Urothelium cell line (cell line): ENCODE data around the gene REV1.

Experiments
- DNase-seq: peaks from one replicate; pipeline ENCODE4 v3.0.0; 2011; ENCODE audit warnings: low spot score, mixed read lengths
- FAIRE-seq: peaks from 2 replicates; lab custom pipeline; 2011; peaks lifted over from hg19 to GRCh38; lab: Jason Lieb, UNC

Gene REV1

DNA sequence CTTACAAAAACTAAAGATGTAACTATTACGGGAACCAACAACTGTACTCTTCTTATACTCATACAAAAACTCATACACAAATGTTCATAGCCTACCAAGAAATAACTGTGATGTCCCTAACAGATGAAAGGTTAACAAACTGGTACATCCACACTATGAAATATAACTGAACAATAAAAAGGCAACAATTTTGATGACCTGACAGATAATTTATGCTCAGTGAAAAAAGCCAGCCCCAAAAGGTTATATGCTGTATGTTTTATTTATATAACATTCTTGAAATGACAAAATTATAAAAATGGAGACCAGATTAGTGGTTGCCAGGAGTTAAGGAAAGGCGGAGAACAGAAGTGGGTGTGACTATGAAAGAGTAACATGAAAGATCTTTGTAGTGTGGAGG is 31.3 kb downstream of the REV1 start:
- FAIRE-seq (no peak), DNase-seq (no peak)

DNA sequence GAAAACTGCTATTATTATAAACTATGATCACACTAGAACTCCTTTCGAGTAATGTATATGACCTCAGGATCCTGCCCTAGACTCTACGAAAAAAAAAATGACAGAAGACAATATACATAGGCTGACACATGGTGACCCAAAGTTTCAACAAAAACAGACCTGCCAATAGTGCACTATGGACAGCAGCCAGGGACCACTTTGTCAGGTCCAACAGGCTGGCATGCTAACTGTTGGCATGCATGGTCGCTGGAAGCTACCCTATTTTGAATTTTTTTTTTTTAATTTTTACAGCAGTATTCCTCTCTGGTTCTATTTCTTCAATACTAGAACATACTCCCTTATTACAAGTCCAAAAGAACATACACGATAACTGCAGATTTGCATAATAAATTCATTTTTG is 38.1 kb downstream of the REV1 start:
- no peak for FAIRE-seq
- DNase-seq = no peak

DNA sequence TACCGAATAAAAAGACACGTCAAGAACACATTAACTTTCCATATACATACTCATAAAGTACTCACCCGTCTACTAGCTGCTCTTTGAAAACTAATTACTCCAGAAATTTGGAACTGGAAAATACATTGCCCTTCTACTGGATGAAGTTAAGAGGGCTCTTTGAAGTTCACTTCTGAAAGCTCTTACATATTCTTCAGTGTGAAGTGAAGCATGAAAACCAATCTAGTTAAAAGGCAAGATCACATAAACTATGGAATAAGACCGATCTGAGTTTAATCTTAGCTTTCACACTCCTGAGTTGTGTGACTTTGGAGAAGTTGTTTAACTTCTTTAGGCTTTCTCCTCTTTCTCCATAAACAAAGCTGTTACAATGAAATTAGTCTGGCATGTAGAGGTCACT is 38.5 kb downstream of the REV1 start:
- FAIRE-seq (no peak), DNase-seq (no peak)

DNA sequence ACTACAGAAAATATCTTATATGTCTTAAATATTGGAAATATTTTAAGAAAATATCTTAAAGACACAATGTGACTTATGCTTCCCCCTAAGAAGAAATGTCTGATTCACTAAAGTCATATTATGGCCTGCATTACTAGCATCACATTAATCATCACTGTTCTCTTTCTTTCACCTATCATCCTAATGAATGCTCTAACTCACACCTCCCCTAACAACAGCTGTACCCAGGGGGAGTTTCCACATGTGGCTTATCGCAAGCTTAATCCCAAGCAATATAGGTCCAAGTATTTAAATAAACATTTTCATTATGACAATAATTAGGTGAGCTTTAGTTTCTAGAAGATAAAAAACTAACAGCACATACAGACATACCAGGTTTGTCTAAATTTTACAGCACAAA is 39.6 kb downstream of the REV1 start:
- FAIRE-seq (no peak), DNase-seq (no peak)

DNA sequence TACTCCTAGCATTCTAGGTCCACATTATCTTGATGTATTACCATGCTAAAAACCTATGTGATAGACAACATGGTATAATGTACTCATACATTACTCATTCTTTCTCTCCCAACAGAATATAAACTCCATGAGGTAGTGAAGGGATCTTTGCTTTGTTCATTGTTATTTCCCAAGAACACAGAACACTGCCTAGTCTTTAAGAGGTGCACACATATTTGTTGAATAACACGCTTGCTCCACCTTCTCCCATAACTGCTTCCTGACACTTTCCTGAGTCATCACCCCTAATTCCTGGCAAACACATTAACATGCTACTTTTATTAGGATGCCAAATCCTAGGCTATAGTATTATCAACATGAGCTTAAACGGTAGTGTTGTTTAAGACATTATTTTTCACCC is 41.3 kb downstream of the REV1 start:
- DNase-seq = no peak
- no peak for FAIRE-seq

DNA sequence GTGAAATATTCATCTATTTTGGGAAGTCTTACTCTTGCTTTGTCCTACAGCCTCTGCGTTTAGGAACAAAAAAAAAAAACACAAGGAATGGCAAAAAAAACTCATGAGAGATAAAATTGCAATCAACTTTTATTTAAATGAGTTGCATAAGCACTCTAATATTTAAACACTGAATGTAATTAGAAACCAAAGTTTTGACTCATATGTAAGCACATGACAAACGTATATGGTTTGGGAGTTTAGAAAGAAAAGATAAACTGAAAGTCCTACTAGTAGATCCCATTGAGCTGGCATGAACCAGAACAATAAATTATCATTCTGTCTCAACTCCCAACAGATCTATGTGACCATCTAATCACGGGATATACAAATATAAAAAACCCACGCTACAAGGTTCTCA is 44.8 kb downstream of the REV1 start:
- FAIRE-seq (no peak), DNase-seq (no peak)

DNA sequence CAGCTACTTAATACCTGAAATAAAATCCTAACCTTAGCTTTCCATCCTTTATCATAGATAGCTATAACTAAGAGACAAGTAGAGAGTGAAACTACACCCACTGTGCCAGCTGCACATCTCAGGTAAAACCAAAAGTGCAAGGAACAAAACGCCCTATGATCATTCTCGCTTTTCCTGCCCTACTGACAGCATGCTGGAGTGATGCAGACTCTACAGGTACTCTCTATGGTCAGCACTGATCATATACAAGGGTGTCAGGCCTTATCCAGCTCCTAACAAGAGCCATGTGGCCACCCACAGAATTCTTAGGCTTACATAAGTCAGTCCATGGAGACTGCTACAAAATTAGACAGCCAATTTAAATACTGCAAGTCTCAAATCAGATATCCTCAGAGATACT is 45.6 kb downstream of the REV1 start:
- DNase-seq (no peak), FAIRE-seq (no peak)

DNA sequence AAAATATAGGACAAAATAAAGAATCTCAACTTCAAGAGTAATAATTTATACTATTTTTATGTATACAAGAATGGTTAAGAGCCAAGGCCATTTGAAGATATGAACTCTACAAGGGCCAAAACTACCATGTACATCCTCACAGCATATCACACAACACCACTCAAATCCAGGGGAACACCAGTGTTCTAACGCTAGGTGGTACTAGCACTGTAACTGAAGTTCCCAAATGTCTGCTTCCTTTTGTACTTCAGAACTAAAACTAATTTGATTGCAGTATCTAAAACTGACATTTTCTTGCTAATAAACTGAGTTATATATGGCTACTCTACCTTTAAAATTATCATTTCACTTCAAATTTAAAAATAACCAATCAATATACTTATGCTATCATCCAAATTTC is 47.0 kb downstream of the REV1 start:
- DNase-seq (no peak), FAIRE-seq (no peak)

DNA sequence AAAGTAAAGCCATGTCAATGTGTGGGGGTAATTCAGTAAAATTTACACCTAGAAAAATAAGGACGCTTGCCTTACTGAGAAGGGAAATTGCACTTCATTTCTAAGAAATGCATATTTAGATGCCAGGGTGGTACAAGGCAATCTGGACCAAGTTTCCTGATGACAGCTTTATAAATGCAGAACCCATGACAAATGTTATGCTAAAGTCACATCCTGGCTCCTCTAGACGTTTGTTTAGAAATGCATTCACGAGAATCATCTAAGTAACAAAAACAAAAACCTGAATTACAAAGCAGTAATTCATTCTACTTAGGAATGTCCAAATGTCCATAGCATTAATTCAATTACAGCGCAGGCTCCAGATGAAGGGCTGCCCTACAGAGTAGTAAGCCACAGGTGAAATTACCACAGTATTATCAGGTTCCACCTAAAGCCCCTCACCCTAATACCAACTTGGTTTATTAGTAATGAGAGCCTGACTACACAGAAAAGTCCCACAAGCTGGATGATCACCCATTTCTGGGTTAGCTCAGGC is 49.8 kb downstream of the REV1 start:
- no peak for FAIRE-seq
- DNase-seq = no peak

DNA sequence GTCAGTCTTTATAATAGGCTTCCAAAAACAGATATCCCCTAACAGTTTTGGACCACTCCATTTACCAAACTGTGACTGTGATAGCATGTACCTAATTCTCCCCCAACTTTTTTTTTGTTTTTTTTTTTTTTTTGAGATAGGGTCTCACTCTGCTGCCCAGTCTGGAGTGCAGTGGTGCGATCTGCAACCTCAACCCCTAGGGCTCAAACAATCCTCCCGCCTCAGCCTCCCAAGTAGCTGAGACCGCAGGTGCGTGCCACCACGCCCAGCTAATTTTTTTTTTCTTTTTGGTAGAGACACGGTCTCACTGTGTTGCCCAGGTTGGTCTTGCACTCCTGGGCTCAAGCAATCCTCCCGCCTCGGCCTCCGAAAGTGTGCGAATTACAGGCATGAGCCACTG is 52.9 kb downstream of the REV1 start:
- FAIRE-seq = no peak

DNA sequence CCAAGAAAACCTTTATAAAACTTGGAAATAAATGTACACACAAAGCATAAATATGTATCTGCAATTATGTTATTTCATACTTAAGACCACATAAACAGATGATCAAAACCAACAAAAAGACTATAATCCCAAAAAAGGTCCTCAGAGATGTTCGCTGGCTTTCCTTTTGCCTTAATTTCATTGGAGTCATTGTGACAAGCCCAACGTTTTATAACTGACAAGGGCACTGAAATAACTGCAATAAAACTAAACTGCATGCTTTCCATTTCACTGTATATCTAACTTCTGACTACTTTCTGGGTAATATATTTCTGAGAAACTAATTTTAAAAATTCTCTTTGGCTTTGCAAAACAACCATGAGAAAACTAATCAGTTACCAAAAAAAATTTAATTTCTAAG is 56.5 kb downstream of the REV1 start:
- no peak for DNase-seq
- FAIRE-seq = no peak

More for the DNA sequence above, 52.9 kb downstream of the REV1 start:
- no peak for DNase-seq

DNA sequence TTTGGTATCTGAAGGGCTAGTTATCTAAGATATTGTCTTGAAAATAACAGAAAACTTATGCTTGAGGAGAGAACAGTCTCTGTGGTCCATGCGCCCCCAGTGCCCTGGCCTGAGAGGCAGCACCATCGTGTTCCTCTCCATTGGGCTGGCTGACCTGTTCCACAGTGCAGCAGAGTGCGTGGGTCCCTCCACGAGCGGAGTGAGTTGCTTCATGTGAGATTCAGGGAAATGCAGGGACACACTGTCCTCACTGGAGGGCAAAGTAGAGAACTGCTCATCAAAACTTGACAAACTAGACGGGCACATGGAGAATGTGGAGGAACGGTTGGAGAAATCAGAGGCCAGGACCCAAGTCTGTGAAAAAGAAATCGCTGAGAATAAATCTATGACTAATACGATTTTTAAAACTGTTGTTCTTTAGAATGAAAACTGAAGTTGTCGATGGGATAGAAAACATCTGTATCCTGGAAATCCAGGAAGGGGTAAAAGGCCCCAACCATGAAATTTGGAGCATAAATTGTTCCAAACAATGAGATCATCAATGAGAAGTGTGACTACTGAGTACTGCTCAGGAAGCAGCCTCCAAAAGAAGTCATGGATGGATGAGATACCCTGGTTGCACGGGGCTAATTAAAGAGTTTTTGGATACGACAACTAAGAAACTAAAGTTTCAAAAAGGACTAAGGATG is 58.1 kb downstream of the REV1 start:
- FAIRE-seq (no peak), DNase-seq (no peak)

DNA sequence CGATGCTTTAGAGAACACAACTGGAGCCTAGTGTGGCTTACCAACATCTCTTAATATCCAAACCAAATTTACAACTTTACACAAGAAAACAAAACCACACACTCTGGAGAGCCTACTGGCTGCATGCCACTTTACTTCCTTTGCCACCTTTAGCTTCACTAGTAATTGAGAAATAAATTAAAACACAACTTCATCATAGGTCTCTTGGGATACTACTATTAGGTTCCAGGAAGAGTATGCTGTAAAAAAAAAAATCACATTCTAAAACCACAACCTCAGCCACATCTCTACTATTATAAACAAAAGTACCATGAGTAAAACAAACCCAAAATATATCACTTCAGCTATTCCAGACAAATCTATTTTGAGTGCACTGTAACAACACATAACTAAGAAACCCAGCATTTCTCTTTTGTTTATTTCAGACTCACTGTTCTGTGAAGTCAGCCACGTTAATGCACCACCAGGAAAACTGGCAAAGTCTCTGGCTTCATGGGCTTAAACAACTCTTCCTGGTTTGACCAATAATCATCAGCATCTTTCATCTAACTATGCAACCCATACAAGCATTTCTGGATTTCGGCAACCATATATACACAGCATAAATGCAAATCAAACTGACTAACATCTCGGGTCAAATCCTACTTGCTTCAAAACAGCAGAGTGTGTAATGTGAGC is 59.1 kb downstream of the REV1 start:
- FAIRE-seq (no peak), DNase-seq (no peak)

DNA sequence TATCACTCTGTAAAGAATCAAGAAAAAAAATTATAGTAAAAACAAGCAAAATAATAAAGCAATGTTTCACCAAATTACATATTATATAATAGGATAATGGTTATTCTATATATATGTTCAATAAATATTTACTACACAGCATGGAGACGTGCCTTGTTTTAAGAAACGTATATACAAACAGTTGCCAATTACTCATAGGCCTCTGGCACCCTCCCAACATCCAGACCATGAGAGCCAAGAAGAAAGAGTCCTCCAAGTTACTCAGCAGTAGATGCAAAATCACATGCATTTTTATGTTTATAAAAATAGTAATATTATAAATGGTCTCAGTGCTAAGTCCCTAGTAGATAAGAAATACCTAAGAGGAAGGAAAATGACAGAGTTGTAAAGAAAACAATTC is 64.8 kb downstream of the REV1 start:
- FAIRE-seq = no peak
- DNase-seq = no peak

DNA sequence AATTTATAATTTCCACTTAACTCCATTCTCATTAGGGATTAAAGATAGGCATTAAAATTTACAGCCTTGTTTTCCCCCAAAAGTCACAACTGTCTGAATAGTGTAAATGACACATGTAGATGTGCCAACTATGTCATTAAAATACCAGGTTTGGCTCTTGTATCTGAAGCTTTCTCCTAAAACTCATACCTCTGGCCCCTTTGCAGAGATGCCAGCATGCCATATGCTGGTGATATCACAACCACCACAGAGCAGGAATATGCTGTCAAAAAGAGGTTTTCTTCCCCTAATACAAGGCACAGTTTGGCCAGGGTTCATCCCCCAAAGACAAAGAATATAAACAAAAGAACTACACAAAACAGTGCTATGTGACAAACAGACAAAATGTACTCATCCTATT is 65.4 kb downstream of the REV1 start:
- DNase-seq (no peak), FAIRE-seq (no peak)

DNA sequence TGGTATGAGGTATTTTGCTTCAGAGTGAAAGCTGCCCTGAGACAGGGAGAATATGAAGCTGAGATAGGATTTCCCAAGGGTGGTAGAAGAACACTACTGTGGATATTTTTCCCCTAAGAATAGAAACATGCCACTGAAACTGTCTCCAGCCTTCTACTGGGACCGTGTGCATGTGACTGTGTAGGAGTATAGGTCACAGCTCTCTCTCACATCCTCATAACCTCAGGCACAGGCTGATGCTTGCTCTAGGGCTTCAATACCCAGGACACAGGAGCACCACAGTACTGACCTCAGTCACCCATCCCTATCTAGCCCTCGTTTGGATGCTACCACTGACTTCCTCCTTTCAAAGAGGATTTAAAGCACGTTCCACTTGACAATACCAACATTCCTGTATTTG is 67.2 kb downstream of the REV1 start:
- DNase-seq (no peak), FAIRE-seq (no peak)

DNA sequence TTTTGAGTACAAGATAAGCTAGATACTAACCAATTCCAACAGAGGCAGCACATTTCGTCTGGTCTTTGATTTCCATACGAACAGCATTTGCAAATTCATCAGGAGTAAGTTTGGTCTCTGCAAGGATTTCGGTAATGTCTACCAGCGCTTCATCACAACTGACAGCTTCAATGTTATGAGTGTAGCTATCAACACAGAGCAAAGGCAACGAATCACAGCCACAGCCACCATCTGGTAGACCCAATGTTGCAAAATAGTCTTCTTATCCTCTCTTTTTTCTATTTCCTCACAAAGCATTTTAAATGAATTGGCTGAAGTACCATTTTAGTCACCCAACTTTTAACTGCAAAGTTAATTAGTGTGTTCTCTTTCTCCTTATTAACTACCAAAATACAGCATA is 68.3 kb downstream of the REV1 start:
- FAIRE-seq = no peak
- no peak for DNase-seq

DNA sequence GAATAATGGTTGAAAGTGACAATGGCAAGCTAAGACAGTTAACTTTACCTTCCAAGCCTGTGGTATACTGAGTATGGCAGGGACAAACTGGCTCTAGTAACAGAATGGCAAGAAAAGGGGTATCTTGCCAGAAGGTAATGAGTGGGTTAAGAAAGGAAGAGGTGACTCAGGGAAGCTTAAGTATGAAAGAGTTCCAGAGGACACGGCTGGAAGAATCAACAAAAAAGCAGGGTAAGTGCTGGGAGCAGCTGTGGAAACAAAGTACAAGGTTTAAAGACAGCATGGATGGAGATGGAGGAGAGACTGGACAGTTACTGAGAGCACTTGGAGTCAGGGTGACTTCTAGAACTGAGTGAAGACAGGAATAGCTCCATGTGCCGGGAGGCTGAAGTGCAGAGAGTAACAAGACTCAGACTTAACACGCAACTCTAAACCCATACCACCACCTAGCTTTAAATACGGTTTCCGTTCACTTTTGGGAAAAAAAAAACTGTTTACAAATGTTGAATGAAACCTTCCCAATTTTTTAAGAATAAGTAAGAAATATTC is 69.0 kb downstream of the REV1 start:
- DNase-seq (no peak), FAIRE-seq (no peak)

DNA sequence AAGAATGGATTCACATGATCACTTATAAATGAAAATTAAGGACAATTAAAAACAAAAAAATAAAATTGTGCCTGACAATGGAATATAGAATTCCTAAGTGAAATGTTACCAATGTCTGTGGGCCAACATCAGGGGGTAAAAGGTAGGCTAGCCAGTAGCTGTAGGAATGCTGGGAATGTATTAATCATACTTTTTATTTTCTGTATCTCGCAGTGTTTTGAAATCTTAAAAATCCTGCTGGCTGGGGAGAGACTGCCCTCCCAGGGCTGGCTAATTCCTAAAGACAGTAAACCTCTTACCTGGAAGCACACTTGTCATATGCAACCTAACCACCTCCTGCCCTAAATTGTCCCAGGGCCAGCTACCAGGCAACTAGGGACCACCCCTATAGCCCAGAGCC is 69.8 kb downstream of the REV1 start:
- DNase-seq = no peak
- FAIRE-seq = no peak

DNA sequence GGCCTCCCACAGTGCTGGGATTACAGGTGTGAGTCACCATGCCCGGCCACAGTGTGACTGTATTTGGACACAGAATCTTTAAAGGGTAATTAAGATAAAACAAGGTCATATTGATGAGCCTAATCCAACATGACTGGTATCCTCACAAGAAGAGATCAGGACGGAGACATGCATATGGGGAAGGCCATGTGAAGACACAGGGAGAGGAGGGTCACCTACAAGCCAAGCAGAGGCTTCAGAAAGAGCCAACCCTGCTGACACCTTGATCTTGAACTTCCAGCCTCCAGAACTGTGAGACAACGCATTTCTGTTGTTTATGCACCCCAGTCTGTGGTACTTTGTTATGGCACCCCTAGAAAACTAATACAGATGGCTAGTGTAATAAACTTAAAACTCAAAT is 72.4 kb downstream of the REV1 start:
- DNase-seq = no peak
- FAIRE-seq = no peak

DNA sequence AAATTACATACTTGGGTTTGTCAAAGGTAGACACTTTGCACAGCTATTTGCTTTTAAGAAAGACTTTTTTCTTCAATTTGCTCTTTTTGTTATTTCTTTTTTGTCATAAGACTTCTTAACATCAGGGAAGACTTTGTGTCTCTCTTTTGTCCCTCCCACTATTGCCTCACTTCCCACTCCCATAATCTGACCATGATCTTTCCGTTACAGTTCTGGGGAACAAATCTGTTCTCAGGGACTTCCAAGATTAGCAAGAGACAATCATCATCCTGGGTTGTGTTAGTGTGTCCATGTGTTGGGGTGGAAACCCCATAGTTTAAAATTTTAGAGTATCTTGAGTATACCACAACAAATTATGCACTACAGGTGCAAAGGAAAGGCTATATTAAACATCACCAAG is 75.3 kb downstream of the REV1 start:
- FAIRE-seq (no peak), DNase-seq (no peak)

DNA sequence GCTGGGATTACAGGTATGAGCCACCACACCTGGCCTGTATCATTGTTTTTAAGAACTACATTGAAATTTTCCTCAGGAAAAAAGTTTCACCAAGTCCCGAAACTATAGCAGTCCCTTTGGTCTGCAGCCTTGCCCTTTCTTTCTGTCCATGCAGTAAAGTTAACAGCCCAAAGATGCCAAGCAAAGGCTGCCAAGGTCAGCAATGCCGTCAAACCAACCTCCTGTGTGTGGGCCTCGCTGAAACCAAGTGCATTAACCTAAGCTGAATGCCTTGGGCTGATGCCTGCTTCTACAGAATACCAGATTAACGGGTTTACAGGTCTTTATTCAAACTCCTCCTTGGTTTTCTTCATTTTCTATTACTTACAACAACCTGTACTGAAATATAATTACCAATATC is 79.5 kb downstream of the REV1 start:
- FAIRE-seq = no peak
- DNase-seq = no peak
